HCT116 (cell line): Measurements from ENCODE around the gene PDE10A. TPM values are rescaled to one million over a fixed set of nuclear protein-coding genes. Genes with fewer than 3 reads are reported as not detected.

Source experiments
- ATAC-seq: fragments of 200-7000 bp; cut with Tn5 transposase; 2 replicates; pipeline ENCODE4 v1.9.1; 2020; ENCODE audit warnings: mild to moderate bottlenecking, moderate library complexity
- BruUV-seq: library from RNA; stranded (reverse); fragments of 400-500 nt; replicated peaks from 2 replicates; lab custom pipeline; 2021; lab: Mats Ljungman, UMichigan
- CTCF ChIA-PET: fragments of 300-600 bp; sonication (Branson Sonifier 250); formaldehyde crosslinking; loops from one replicate; lab custom pipeline; 2021; ENCODE audit warnings: antibody characterized with exemption; lab: Charles Lee
- POLR2A ChIA-PET: fragments of 300-600, 350-600 bp; sonication (Branson Sonifier 250); formaldehyde crosslinking; loops from one replicate; lab custom pipeline; 2021; ENCODE audit warnings: antibody characterized with exemption; lab: Charles Lee
- RAD21 ChIA-PET, 2 experiments: fragments of 300-600 bp; sonication (Branson Sonifier 250); formaldehyde crosslinking; loops; one replicate each; lab custom pipeline; 2023; ENCODE audit warnings: low total read pairs in 2 of 2; ENCODE audit not compliant: uncharacterized antibody in 2 of 2, unreplicated experiment in 2 of 2, low non-redundant PET in 1 of 2; lab: Charles Lee
- DNase-seq: peaks from one replicate; pipeline ENCODE4 v3.0.0-alpha.2; 2010; ENCODE audit warnings: low read depth, low spot score
- H2AFZ ChIP-seq: fragments of 200-600 bp; shearing (Covaris generic), sonication (generic); 2 replicates; pipeline ENCODE4 v1.6.1; 2017; ENCODE audit warnings: low read depth, mixed run types, mixed read lengths, antibody characterized with exemption, low read length; ENCODE audit not compliant: poor library complexity, severe bottlenecking
- H3K27ac ChIP-seq: 2 replicates; pipeline ENCODE4 v1.5.1; 2012; ENCODE audit warnings: low read depth, low read length
- H3K27me3 ChIP-seq: fragments of 200-600 bp; sonication (generic); 2 replicates; pipeline ENCODE4 v1.6.1; 2016; ENCODE audit warnings: mixed run types, low read length, mixed read lengths; ENCODE audit not compliant: insufficient read depth
- H3K36me3 ChIP-seq, 2 experiments: fragments of 200-500 bp in 1 of 2; fragments of 200-600 bp in 1 of 2; sonication (Bioruptor generic) in 1 of 2; sonication (generic) in 1 of 2; 2 replicates each; pipeline versions ENCODE4 v1.5.1 to v1.6.1; 2014 to 2016; ENCODE audit warnings: low read length in 2 of 2, inconsistent platforms in 1 of 2, mixed read lengths in 1 of 2, mixed run types in 1 of 2; ENCODE audit not compliant: insufficient read depth in 2 of 2, control insufficient read depth in 1 of 2
- H3K4me1 ChIP-seq, 2 experiments: fragments of 200-600 bp in 1 of 2; sonication (generic) in 1 of 2; 2 replicates each; pipeline versions ENCODE4 v1.5.1 to v1.6.1; 2012 to 2017; ENCODE audit warnings: low read length in 2 of 2, inconsistent platforms in 1 of 2, mild to moderate bottlenecking in 1 of 2, mixed read lengths in 1 of 2, mixed run types in 1 of 2, moderate library complexity in 1 of 2; ENCODE audit not compliant: insufficient read depth in 2 of 2, control insufficient read depth in 1 of 2
- H3K4me2 ChIP-seq: fragments of 200-600 bp; sonication (generic); 2 replicates; pipeline ENCODE4 v1.6.1; 2017; ENCODE audit warnings: mixed run types, low read length, mixed read lengths
- H3K4me3 ChIP-seq, 2 experiments: fragments of 200-600 bp in 1 of 2; sonication (generic) in 1 of 2; replicated peaks in 1 of 2; 2 replicates each; pipeline ENCODE4 v1.5.1; 2011 to 2016; ENCODE audit warnings: low read length in 2 of 2, control low read depth in 1 of 2, low read depth in 1 of 2, mild to moderate bottlenecking in 1 of 2, mixed read lengths in 1 of 2, mixed run types in 1 of 2
- H3K79me2 ChIP-seq: fragments of 200-600 bp; sonication (generic); 2 replicates; pipeline ENCODE4 v1.6.1; 2017; ENCODE audit warnings: mild to moderate bottlenecking, mixed run types, low read length, moderate library complexity, mixed read lengths; ENCODE audit not compliant: insufficient read depth
- H3K9ac ChIP-seq: fragments of 200-600 bp; sonication (generic); 2 replicates; pipeline ENCODE4 v1.6.1; 2016; ENCODE audit warnings: low read length, mixed read lengths
- H3K9me2 ChIP-seq: fragments of 200-600 bp; sonication (generic), shearing (Covaris generic); 2 replicates; pipeline ENCODE4 v1.6.1; 2017; ENCODE audit warnings: mixed run types, mild to moderate bottlenecking, moderate library complexity; ENCODE audit not compliant: insufficient read depth
- H3K9me3 ChIP-seq, 2 experiments: fragments of 200-500 bp in 1 of 2; fragments of 200-600 bp in 1 of 2; sonication (Bioruptor generic) in 1 of 2; sonication (generic) in 1 of 2; 2 replicates each; pipeline ENCODE4 v1.6.1; 2014 to 2017; ENCODE audit warnings: low read length in 2 of 2, mixed read lengths in 2 of 2, inconsistent platforms in 1 of 2, low read depth in 1 of 2, mild to moderate bottlenecking in 1 of 2, mixed run types in 1 of 2, moderate library complexity in 1 of 2; ENCODE audit not compliant: control insufficient read depth in 1 of 2, insufficient read depth in 1 of 2
- H4K20me1 ChIP-seq: fragments of 200-600 bp; sonication (generic), shearing (Covaris generic); 2 replicates; pipeline ENCODE4 v1.6.1; 2017; ENCODE audit warnings: mixed run types, mild to moderate bottlenecking, moderate library complexity; ENCODE audit not compliant: insufficient read depth
- ATF3 ChIP-seq: IDR thresholded peaks from 2 replicates; pipeline ENCODE4 v1.6.1; 2012
- CTCF ChIP-seq, 3 experiments: fragments of 200-600 bp in 1 of 3; sonication (generic) in 1 of 3; IDR thresholded peaks in 2 of 3; conservative IDR thresholded peaks in 1 of 3; 2 replicates each; pipeline ENCODE4 v1.5.1; 2012 to 2017; ENCODE audit warnings: low read depth in 2 of 3, low read length in 2 of 3, antibody characterized with exemption in 1 of 3, borderline replicate concordance in 1 of 3, control low read depth in 1 of 3, mild to moderate bottlenecking in 1 of 3, mixed read lengths in 1 of 3, mixed run types in 1 of 3, moderate library complexity in 1 of 3; ENCODE audit not compliant: insufficient read depth in 1 of 3
- ELF1 ChIP-seq: IDR thresholded peaks from 2 replicates; pipeline ENCODE4 v1.6.1; 2012; ENCODE audit warnings: low read depth, borderline replicate concordance
- EZH2 ChIP-seq: fragments of 200-600 bp; sonication (generic); IDR thresholded peaks from 2 replicates; pipeline ENCODE4 v1.6.1; 2017; ENCODE audit warnings: antibody characterized with exemption, mixed run types
- FOSL1 ChIP-seq: IDR thresholded peaks from 2 replicates; pipeline ENCODE4 v1.6.1; 2012; ENCODE audit warnings: low read depth
- REST ChIP-seq: IDR thresholded peaks from 2 replicates; pipeline ENCODE4 v1.6.1; 2012; ENCODE audit warnings: low read depth
- TCF7L2 ChIP-seq: IDR thresholded peaks from 2 replicates; pipeline ENCODE4 v1.7.0; 2011; ENCODE audit warnings: borderline replicate concordance, inconsistent platforms; ENCODE audit not compliant: insufficient read depth, insufficient read length; ENCODE audit errors: extremely low read depth
- YY1 ChIP-seq: IDR thresholded peaks from 2 replicates; pipeline ENCODE4 v1.6.1; 2011; ENCODE audit warnings: low read length, low read depth, moderate library complexity, mild to moderate bottlenecking; ENCODE audit not compliant: insufficient replicate concordance; ENCODE audit errors: extremely low read depth
- intact Hi-C: fragments of 100-400 bp; cut with micrococcal nuclease; formaldehyde crosslinking; loops from 2 replicates; pipeline ENCODE4 v1.10.0; 2022
- total RNA-seq: library from RNA; stranded (reverse); gene quantifications from one replicate; pipeline ENCODE4 v1.2.1, GENCODE V29; 2021; ENCODE audit not compliant: unreplicated experiment

The PDE10A gene
- total RNA-seq, 1 experiment from 2014 or later, result 0.37 TPM

- intact Hi-C loops, result no loop called here
- RAD21 ChIA-PET, result no interaction called here
Observed at GRCh38 chr6:165605901-165606739, 56.9 kb downstream of the PDE10A start.

More at GRCh38 chr6:165605901-165606739, 56.9 kb downstream of the PDE10A start:
- no TSS peak for BruUV-seq
- no peak for TF ChIP-seq EZH2
- TF ChIP-seq REST, result no peak
- no peak for TF ChIP-seq TCF7L2
- no peak for TF ChIP-seq FOSL1
- TF ChIP-seq CTCF (IDR thresholded peaks at IDR 0.05 in 2 of 3, conservative IDR thresholded peaks at IDR 0.05 in 1 of 3; ENCODE audit: borderline replicate concordance in 1 of 3, insufficient read depth in 1 of 3, low read depth in 2 of 3, low read length in 2 of 3), result no peak
- no peak for TF ChIP-seq ELF1
- TF ChIP-seq YY1, result no peak
- no peak for TF ChIP-seq ATF3
- ATAC-seq (no peak), DNase-seq (no peak)
- ChIA-PET CTCF (no interaction called here), POLR2A (no interaction called here)
- Histone ChIP-seq H3K27me3 (no peaks in the 10 kb centered on the region), H3K4me3 (no peak overlapping the region), H3K9ac (no peak overlapping the region), H3K4me2 (no peak overlapping the region), H3K9me2 (no peaks in the 10 kb centered on the region), H3K36me3 (no peaks in the 10 kb centered on the region), H2AFZ (no peak overlapping the region), H3K4me1 (no peaks in the 10 kb centered on the region), H3K27ac (no peak overlapping the region), H4K20me1 (no peaks in the 10 kb centered on the region), H3K9me3 (no peaks in the 10 kb centered on the region), H3K79me2 (no peaks in the 10 kb centered on the region)
